ENCODE measurements around the gene FCF1.
"Not testable (repeated sequence)": the region's sequence is repeated elsewhere in the genome, so short reads cannot be mapped to it uniquely, and the experiment has no call there.

Gene FCF1

DNA sequence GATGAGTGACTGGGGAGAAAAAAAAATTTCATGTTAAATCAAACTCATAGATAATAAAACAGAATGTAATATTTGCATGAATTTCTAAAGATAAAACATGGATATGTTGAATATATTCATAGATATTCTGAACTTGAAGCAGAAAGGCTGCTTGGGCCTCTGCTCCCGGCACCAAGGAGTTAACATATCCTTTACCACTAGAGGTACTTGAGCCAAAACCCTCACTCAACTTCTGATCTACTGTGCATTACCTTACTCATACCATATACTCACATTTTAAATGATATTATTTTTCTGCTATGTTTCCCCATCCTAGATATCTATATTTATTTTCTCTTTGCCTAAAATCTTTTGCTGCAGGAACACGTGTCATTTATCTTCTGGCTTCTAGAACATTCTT, 15.0 kb upstream of the FCF1 start:
- in situ Hi-C loops (cut with HindIII; ENCODE audit: low sequenced_read_pairs) = loop anchor here (5.0 kb wide), 1 partner anchor 46 kb away; no protein-coding TSS in a partner anchor

GRCh38 chr14:74698465-74698864, 14.5 kb upstream of the FCF1 start:
- in situ Hi-C loops (cut with HindIII; ENCODE audit: low sequenced_read_pairs) = loop anchor here (5.0 kb wide), 1 partner anchor 46 kb away; no protein-coding TSS in a partner anchor

- in situ Hi-C loops (cut with HindIII; ENCODE audit: low sequenced_read_pairs) = no loop called here
Measured at GRCh38 chr14:74702293-74702692, 10.7 kb upstream of the FCF1 start.

GRCh38 chr14:74703043-74703442, 9.9 kb upstream of the FCF1 start:
- in situ Hi-C loops (cut with HindIII; ENCODE audit: low sequenced_read_pairs) = no loop called here

- in situ Hi-C loops (cut with HindIII; ENCODE audit: low sequenced_read_pairs) = no loop called here
Measured at GRCh38 chr14:74704656-74705055, 8.3 kb upstream of the FCF1 start.

- in situ Hi-C loops (cut with HindIII; ENCODE audit: low sequenced_read_pairs) = no loop called here
Measured at GRCh38 chr14:74705613-74706500, 7.1 kb upstream of the FCF1 start.

- in situ Hi-C loops (cut with HindIII; ENCODE audit: low sequenced_read_pairs) = no loop called here
Measured at GRCh38 chr14:74710480-74710879, 2.5 kb upstream of the FCF1 start.

DNA sequence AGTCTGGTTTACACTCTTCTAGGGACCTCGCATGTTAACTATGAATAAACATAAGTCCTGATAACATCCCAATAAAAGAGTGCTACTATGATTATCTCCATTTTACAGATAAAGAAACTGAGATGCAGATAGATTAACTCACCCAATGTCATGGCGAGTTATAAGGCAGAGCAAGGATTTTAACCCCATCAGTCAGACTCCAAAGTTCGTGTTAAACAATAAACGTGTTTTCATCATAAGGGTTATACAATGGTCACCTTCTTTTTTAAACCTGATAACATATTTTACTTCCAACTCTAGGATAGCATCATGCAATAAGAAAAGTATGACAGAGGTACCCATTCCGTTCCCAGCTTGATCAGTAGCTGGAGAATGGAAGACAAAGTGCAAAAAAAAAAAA, 1.3 kb upstream of the FCF1 start:
- in situ Hi-C loops (cut with HindIII; ENCODE audit: low sequenced_read_pairs) = no loop called here

GRCh38 chr14:74713395-74713735, 421 bp downstream of the FCF1 start:
- in situ Hi-C loops (cut with HindIII; ENCODE audit: low sequenced_read_pairs) = no loop called here

GRCh38 chr14:74720526-74720925, 7.6 kb downstream of the FCF1 start:
- in situ Hi-C loops (cut with HindIII; ENCODE audit: low sequenced_read_pairs) = no loop called here

GRCh38 chr14:74723134-74723533, 10.2 kb downstream of the FCF1 start:
- in situ Hi-C loops (cut with HindIII; ENCODE audit: low sequenced_read_pairs) = no loop called here

DNA sequence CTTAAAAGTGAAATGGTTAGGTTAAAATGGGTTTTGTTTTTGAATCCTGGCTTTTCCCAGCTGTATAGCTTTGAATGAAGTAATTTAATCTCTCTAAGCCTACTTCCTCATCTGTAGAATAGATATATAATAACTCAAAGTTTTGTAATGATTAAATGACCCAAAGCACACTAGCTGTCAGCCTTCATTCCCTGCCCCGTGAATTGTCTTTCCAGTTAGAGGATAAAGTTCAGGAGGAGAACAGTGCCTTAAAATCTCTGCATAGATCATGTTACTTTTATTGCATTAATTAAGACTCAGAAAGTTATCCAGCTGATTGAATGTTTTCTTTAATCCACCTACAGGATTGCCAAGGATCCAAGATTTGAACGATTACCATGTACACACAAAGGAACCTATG, 19.4 kb downstream of the FCF1 start:
- in situ Hi-C loops (cut with HindIII; ENCODE audit: low sequenced_read_pairs) = no loop called here

- in situ Hi-C loops (cut with HindIII; ENCODE audit: low sequenced_read_pairs) = no loop called here
Measured at GRCh38 chr14:74733221-74733620, 20.3 kb downstream of the FCF1 start.

- in situ Hi-C loops (cut with HindIII; ENCODE audit: low sequenced_read_pairs) = no loop called here
Measured at GRCh38 chr14:74735125-74735524, 22.2 kb downstream of the FCF1 start.

- in situ Hi-C loops (cut with HindIII; ENCODE audit: low sequenced_read_pairs) = no loop called here
Measured at GRCh38 chr14:74737753-74738325, 24.9 kb downstream of the FCF1 start.

GRCh38 chr14:74739293-74740030, 26.5 kb downstream of the FCF1 start:
- in situ Hi-C loops (cut with HindIII; ENCODE audit: low sequenced_read_pairs) = loop anchor here (5.0 kb wide), 1 partner anchor 47 kb away; no protein-coding TSS in a partner anchor

DNA sequence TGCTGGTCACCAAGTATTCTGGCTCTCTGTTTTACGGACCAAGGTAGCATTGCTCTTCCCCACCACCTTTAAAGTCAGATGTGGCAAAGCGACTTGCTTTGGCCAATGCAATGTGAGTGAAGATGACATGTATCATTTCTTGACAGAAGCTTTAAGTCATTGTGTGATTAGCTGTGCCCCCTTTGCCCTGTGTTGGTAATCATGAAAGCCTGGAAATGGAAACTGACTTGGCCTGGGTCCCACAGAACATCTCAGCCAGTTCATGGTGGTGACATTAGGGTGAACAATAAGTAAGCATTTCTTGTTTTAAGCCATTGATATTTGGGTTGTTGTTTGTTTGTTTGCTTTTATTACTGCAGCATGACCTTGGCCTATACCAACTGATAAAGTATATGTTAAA, 34.3 kb downstream of the FCF1 start:
- in situ Hi-C loops (cut with HindIII; ENCODE audit: low sequenced_read_pairs) = no loop called here

DNA sequence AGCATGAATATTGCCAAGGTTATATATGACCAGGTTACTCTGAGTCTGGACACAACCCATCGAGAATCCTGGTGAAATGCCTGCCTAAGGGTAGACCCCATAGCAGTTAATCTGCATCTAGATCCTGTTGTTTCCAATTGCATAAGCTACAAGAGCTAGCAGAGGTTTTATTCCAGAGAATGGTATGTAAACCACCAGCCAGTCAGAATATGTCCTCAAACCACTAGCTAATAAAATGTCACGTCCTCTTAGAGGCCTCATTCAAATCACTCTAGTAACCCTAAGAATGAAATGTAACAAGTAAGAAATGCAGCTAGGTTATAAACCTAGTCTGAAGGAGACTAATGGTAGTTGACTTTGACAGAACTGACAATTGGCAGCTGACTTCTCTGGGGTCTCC, 41.2 kb downstream of the FCF1 start:
- in situ Hi-C loops (cut with HindIII; ENCODE audit: low sequenced_read_pairs) = no loop called here

DNA sequence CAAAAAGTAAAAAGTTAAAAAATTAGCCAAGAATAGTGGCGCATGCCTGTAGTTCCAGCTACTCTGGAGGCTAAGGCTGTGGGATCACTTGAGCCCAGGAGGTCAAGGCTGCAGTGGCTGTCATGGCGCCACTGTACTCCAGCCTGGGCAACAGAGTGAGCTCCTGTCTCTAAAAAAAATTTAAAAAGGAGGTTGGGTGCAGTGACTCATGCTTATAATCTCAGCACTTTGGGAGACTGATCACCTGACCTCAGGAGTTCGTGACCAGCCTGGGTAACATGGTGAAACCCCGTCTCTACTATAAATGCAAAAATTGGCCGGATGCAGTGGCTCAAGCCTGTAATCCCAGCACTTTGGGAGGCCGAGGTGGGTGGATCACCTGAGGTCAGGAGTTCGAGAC, 42.0 kb downstream of the FCF1 start:
- in situ Hi-C loops (cut with HindIII; ENCODE audit: low sequenced_read_pairs) = no loop called here

- in situ Hi-C loops (cut with HindIII; ENCODE audit: low sequenced_read_pairs) = no loop called here
Measured at GRCh38 chr14:74756326-74756725, 43.4 kb downstream of the FCF1 start.

DNA sequence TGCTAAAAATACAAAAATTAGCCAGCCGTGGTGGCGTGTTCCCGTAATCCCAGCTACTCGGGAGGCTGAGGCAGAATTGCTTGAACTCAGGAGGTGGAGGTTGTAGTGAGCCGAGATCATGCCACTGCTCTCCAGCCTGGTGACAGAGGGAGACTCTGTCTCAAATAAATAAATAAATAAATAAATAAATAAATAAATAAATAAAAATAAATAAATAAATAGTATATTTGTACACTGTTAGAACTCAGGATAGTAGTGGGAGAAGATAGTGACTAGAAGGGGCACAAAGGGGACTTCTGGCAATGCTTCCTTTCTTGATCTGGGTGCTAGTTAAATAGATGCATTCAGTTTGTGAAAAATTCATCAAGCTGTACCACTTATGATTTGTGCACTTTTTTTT, 45.6 kb downstream of the FCF1 start:
- in situ Hi-C loops (cut with HindIII; ENCODE audit: low sequenced_read_pairs) = not testable (repeated sequence)
